Gastrocnemius medialis (tissue), 4 donors: ENCODE measurements around the gene GFER.

Experiments
- CTCF ChIP-seq, 5 experiments: fragments of 450-650 bp in 3 of 5; fragments of 200-600 bp in 2 of 5; sonication (generic) in 2 of 5; IDR thresholded peaks in 4 of 5; conservative IDR thresholded peaks in 1 of 5; 1 replicate in 4 of 5; 2 replicates in 1 of 5; pipeline ENCODE4 v1.5.1; 2016 to 2019; ENCODE audit warnings: antibody characterized with exemption in 5 of 5, mild to moderate bottlenecking in 3 of 5, moderate library complexity in 3 of 5
- POLR2A ChIP-seq, 2 donors: fragments of 450-650 bp; IDR thresholded peaks; one replicate each; pipeline ENCODE4 v1.6.1; 2017; ENCODE audit warnings: antibody characterized with exemption in 2 of 2, mild to moderate bottlenecking in 2 of 2, moderate library complexity in 2 of 2

- TF ChIP-seq POLR2A (IDR thresholded peaks at IDR 0.05) (no peak), CTCF (IDR thresholded peaks at IDR 0.05 in 4 of 5, conservative IDR thresholded peaks at IDR 0.05 in 1 of 5) (no peak)
Measured at GRCh38 chr16:1980030-1980769, 3.8 kb upstream of the GFER start.
